ENCODE measurements around the gene GFOD1.
"Not testable (repeated sequence)": the region's sequence is repeated elsewhere in the genome, so short reads cannot be mapped to it uniquely, and the experiment has no call there.

The GFOD1 gene

DNA sequence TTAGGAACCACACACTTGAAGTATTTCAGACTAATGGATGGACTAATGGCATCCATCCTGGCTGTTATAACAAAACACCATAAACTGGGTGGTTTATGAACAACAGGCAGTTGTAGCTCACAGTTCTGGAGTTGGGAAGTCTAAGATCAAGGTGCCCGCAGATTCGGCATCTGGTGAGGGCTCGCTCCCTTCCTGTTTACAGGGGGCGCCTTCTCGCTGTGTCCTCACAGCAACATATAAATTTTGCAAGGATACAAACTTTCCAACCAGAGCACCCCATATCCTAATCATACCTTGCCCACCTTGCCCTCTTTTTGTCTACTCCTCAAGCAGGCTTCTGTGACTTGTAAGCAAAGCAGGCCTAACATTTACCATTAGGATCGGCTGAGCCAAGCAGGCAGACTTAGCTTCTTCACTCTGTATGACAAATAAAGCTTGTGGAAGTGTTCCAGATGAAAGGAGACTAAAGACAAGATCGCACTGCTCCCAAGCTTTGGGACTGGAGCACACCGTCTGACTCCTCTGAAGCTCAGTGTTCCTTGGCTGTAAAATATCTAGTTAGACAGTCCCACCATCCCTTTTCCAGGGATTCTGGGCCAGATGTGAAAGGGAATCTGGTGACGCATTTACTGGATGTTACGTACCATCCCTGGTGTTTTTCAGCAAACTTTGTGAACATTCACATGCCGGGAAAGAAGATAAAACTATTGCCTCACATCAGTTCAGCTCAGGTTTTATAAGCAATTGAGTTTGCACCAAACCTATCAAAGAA lies 34.9 kb downstream of the GFOD1 start:
- Mint-ChIP-seq H3K9me3 (ENCODE audit: low read depth) (no peaks in the 10 kb centered on the region), H3K27me3 (no peaks in the 10 kb centered on the region), H3K4me3 (no peak overlapping the region), H3K4me1 (ENCODE audit: low read depth) (peaks cover 60% of the 10 kb centered on the region), H3K36me3 (no peaks in the 10 kb centered on the region), H3K27ac (no peak overlapping the region)

GRCh38 chr6:13451181-13451895 lies 36.1 kb downstream of the GFOD1 start:
- Mint-ChIP-seq H3K4me3 (no peak overlapping the region), H3K36me3 (no peaks in the 10 kb centered on the region), H3K9me3 (ENCODE audit: low read depth) (no peaks in the 10 kb centered on the region), H3K27me3 (no peaks in the 10 kb centered on the region), H3K27ac (no peak overlapping the region), H3K4me1 (ENCODE audit: low read depth) (peaks cover 50% of the 10 kb centered on the region)

DNA sequence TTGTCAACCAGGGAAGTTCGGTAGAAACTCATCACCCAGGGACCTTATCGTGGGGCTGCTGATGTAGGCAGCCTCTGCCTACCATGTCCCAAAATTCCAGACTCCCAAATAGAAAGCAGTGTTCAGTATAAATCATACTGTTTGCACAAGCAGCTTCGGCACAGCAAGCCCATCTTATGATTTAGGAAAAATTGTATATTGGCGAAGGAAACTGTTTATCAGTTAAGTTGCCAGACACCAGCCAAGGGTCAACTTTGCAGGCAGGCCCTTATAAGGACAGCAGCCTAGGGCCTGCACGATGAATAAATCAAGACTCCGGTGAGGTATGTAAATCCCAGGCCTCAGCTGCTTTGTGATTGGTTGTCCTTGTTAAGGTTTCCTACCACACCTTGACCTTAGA lies 36.8 kb downstream of the GFOD1 start:
- H3K4me3 Mint-ChIP-seq = no peak overlapping the region
- peaks cover 49% of the 10 kb centered on the region for H3K4me1 Mint-ChIP-seq (ENCODE audit: low read depth)
- no peaks in the 10 kb centered on the region for H3K27me3 Mint-ChIP-seq
- no peak overlapping the region for H3K27ac Mint-ChIP-seq
- no peaks in the 10 kb centered on the region for H3K36me3 Mint-ChIP-seq
- no peaks in the 10 kb centered on the region for H3K9me3 Mint-ChIP-seq (ENCODE audit: low read depth)

DNA sequence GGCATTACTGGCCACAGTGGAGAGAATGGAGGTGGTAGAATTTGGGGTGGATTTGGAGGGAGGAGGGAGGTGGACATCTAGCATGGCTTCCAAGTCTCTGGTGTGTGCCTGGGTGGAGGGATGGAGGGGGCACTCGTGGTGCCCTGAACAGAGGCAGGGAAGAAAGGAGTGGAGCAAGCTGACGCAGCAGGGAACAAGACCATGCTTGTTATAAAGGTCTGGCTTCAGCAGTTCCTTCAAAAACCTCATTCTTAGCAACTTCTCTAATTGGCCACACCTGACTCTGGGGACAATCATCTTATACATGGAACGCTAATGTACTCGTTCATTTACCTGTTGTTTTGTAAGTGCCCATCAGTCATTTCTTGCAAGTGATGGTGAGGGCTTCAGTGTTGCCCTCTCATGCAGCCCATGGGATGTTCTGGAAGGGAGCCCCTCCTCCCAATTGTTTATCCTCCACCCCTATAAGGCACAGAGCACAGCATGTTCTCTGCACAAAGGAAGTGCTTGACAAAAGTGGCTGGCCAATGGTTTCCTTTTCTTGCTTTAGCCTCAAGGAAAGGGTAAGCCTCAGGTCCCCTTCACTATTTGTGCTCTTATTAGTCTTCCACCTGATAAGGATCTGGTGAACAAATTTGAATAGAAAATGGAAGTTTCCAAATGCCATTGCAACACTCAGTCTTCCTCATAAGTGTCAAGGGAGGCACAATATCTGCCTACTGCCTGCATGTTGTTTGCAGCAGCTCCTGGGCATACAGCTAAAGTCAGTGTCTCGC lies 39.3 kb downstream of the GFOD1 start:
- no peaks in the 10 kb centered on the region for H3K9me3 Mint-ChIP-seq (ENCODE audit: low read depth)
- no peaks in the 10 kb centered on the region for H3K27me3 Mint-ChIP-seq
- no peaks in the 10 kb centered on the region for H3K36me3 Mint-ChIP-seq
- H3K4me1 Mint-ChIP-seq (ENCODE audit: low read depth) = peaks cover 32% of the 10 kb centered on the region
- H3K4me3 Mint-ChIP-seq = no peak overlapping the region
- H3K27ac Mint-ChIP-seq = no peak overlapping the region

GRCh38 chr6:13446381-13446780 lies 41.0 kb downstream of the GFOD1 start:
- no peak overlapping the region for H3K4me3 Mint-ChIP-seq

GRCh38 chr6:13445744-13446115 lies 41.7 kb downstream of the GFOD1 start:
- Mint-ChIP-seq H3K27ac (no peak overlapping the region), H3K4me3 (no peak overlapping the region), H3K36me3 (no peaks in the 10 kb centered on the region), H3K4me1 (ENCODE audit: low read depth) (peaks cover 24% of the 10 kb centered on the region), H3K27me3 (no peaks in the 10 kb centered on the region), H3K9me3 (ENCODE audit: low read depth) (no peaks in the 10 kb centered on the region)

More at GRCh38 chr6:13446381-13446780, 41.0 kb downstream of the GFOD1 start:
- Mint-ChIP-seq H3K4me1 (ENCODE audit: low read depth) (peaks cover 24% of the 10 kb centered on the region), H3K36me3 (no peaks in the 10 kb centered on the region), H3K27me3 (no peaks in the 10 kb centered on the region), H3K9me3 (ENCODE audit: low read depth) (no peaks in the 10 kb centered on the region), H3K27ac (no peak overlapping the region)

- Mint-ChIP-seq H3K27ac (peak overlapping the region; percentile 50), H3K27me3 (no peaks in the 10 kb centered on the region), H3K4me1 (ENCODE audit: low read depth) (peaks cover 24% of the 10 kb centered on the region), H3K9me3 (ENCODE audit: low read depth) (no peaks in the 10 kb centered on the region), H3K36me3 (no peaks in the 10 kb centered on the region), H3K4me3 (no peak overlapping the region)
These were observed 42.2 kb downstream of the GFOD1 start for GRCh38 chr6:13445005-13445743.

- H3K4me1 Mint-ChIP-seq (ENCODE audit: low read depth) = peaks cover 24% of the 10 kb centered on the region
- H3K27me3 Mint-ChIP-seq = no peaks in the 10 kb centered on the region
- H3K9me3 Mint-ChIP-seq (ENCODE audit: low read depth) = no peaks in the 10 kb centered on the region
- H3K4me3 Mint-ChIP-seq = no peak overlapping the region
- H3K27ac Mint-ChIP-seq = peak overlapping the region; percentile 50
- no peaks in the 10 kb centered on the region for H3K36me3 Mint-ChIP-seq
These were observed 42.8 kb downstream of the GFOD1 start for GRCh38 chr6:13444604-13445003.

GRCh38 chr6:13443978-13444377 lies 43.4 kb downstream of the GFOD1 start:
- not testable (repeated sequence) for H3K27ac Mint-ChIP-seq; H3K9me3 Mint-ChIP-seq (ENCODE audit: low read depth); H3K27me3 Mint-ChIP-seq

DNA sequence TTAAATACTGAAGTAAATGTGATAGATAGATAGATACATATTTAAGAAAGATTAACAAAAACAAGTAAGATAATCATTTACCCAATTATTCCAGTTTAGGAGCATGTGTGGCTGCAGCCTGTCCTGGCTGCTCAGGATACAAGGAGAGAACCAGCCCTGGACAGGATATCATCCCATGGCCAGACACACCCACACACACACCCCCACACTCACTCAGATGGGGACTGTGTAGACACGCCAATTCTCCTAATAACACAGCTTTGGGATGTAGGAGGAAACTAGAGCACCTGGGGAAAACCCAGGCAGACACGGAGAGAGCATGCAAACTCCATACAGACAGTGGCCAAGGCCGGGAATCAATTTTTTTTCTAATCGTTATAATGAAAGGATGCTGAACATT lies 45.6 kb downstream of the GFOD1 start:
- no peaks in the 10 kb centered on the region for H3K27me3 Mint-ChIP-seq
- no peaks in the 10 kb centered on the region for H3K36me3 Mint-ChIP-seq
- H3K4me1 Mint-ChIP-seq (ENCODE audit: low read depth) = peaks cover 17% of the 10 kb centered on the region
- H3K9me3 Mint-ChIP-seq (ENCODE audit: low read depth) = no peaks in the 10 kb centered on the region
- no peak overlapping the region for H3K27ac Mint-ChIP-seq
- H3K4me3 Mint-ChIP-seq = no peak overlapping the region

More at GRCh38 chr6:13443978-13444377, 43.4 kb downstream of the GFOD1 start:
- not testable (repeated sequence) for H3K36me3 Mint-ChIP-seq, H3K4me3 Mint-ChIP-seq
- H3K4me1 Mint-ChIP-seq (ENCODE audit: low read depth) = peaks cover 23% of the 10 kb centered on the region

GRCh38 chr6:13439644-13440043 lies 47.8 kb downstream of the GFOD1 start:
- Mint-ChIP-seq H3K4me3 (no peak overlapping the region), H3K4me1 (ENCODE audit: low read depth) (peaks cover 24% of the 10 kb centered on the region), H3K27ac (no peak overlapping the region), H3K9me3 (ENCODE audit: low read depth) (no peaks in the 10 kb centered on the region), H3K36me3 (no peaks in the 10 kb centered on the region), H3K27me3 (no peaks in the 10 kb centered on the region)

DNA sequence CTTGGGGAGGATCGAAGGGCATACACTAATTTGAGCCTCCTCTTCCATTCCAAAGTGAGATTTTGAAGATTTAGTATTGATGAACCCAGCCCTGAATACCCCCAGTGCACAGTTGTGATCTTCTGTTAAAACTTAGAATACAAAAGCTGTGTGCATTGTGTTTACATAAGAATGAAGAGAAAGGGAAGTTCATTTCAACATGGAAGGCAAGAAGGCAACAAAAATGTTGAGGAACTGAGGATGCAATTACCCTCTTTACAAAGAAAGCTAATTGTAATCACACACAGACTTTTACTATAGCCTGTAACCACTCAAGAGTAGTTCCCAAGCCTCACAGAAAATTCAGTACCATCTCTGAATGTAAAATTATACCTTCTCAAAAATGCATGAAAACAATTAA lies 49.3 kb downstream of the GFOD1 start:
- Mint-ChIP-seq H3K27ac (no peak overlapping the region), H3K4me3 (no peak overlapping the region), H3K36me3 (peaks cover 4% of the 10 kb centered on the region), H3K4me1 (ENCODE audit: low read depth) (peaks cover 30% of the 10 kb centered on the region), H3K27me3 (no peaks in the 10 kb centered on the region), H3K9me3 (ENCODE audit: low read depth) (no peaks in the 10 kb centered on the region)

- H3K9me3 Mint-ChIP-seq (ENCODE audit: low read depth) = no peaks in the 10 kb centered on the region
- no peaks in the 10 kb centered on the region for H3K27me3 Mint-ChIP-seq
- H3K4me1 Mint-ChIP-seq (ENCODE audit: low read depth) = peaks cover 37% of the 10 kb centered on the region
- H3K27ac Mint-ChIP-seq = no peak overlapping the region
- H3K36me3 Mint-ChIP-seq = peaks cover 7% of the 10 kb centered on the region
- no peak overlapping the region for H3K4me3 Mint-ChIP-seq
These were observed 50.0 kb downstream of the GFOD1 start for GRCh38 chr6:13437218-13437996.

Measured in activated naive CD8-positive, alpha-beta T cell (primary cell).